HG03521 (cell line): ENCODE data around the gene NUMA1.

ENCODE experiments used
- ATAC-seq: cut with Tn5 transposase; IDR thresholded peaks from one replicate; pipeline ENCODE4 v1.9.1; 2021; ENCODE audit warnings: mild to moderate bottlenecking, moderate library complexity; ENCODE audit not compliant: unreplicated experiment

The NUMA1 gene

DNA sequence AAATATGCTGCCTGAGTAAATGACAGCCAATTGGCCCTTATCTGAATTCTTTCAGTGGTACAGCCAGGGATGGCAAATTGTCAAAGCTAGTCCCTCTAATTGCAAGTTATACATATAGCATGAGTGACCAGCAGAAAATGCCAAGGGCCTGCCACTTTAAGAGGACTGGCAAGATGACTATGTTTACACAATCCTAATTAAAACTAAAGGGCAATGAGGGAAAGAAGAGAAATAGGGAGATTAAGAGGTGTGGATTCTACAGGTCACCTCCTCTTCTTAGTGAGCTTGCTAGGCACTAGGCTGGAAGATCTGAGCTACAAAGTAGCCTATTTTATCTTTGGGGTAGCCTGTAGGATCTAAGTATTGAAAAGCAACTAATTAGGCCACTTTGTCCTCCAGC, 13.5 kb downstream of the NUMA1 start:
- ATAC-seq: no peak

DNA sequence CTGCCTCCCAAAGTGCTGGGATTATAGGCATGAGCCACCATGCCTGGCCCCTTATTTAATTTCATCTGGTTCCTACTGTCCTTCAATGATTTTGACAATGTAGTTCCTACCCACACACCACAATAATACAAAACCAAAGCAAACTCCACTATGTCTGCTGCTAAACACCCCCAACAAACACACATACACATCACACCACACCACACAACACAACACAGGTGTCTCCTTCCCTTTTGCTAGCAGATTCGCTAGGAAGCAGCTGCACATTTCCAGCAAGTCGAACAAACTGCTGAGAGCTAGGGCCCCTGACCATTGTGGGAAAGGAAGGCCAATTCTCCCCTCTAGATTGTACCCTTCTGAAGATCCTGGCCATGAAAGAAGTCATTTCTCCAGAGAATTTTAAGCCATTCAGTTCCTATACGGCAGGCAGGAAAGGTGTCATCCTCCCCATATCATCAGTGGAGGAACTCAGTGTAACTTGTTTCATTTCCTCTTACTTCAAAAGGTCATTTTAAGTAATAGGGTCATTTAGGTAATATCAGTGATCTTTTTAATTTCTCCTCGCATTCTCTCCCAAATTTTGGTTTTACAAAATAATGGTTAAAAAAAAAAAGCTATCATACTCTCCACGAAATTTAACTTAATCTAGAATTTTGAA, 18.5 kb downstream of the NUMA1 start:
- no peak for ATAC-seq

DNA sequence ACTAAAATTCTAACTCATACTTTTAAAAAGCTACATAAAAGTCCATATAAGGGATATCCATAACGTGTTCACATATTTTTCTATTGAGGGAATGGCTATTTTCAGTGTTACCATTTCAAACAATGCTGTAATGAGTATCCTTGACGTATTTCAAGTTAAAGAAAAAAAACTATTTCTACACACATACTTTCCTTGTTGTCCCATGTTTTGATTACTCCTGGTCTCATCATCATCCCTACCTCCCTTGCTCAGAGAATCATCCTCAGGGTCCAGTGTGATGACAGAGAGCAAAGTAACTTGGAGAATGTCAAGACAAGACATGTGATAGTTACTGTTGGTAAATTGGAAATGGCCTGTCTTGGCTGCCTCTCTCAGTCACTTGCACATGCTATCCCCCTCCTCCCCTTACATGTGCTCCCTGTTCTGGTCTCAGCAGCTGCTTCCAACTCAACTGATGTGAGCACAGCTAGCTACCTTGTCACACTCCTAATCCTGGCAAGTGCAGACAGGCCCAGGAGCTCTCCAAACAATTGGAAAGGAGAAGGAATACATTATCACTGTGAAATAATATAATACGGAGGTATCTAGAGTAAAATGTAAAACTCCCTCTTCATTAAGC, 21.8 kb downstream of the NUMA1 start:
- ATAC-seq: no peak

DNA sequence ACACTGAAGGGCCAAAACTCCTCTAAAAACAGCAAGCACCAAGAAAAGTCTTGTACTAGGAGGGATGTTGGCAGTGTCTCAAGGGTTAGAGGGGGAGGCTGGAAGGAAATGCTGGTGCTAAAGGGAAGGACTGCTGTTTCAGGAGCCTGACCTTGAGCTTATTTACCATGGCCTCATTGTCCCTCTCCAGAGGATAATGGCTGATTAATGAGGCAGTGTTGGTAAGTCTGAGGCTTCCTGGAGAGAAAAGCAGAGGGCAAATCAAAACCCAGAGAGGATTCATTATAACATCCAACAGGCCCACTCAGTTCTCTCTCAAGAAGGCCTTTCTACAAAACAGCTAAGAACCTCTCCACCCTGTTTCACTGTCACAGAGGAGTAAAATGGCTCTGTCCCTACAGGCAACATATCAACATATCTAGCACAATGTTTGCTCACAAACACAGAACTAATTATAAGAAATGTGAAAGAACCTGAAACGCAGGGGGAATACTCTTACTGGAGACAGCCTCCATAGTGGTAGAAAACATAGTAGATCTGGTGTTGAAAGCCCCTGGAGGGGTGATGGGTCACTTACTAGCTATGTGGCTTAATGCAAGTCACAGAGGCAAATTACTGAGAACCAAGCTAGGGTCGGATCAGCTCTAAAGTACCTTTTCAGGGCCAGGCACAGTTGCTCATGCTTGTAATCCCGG, 31.4 kb downstream of the NUMA1 start:
- ATAC-seq: no peak

DNA sequence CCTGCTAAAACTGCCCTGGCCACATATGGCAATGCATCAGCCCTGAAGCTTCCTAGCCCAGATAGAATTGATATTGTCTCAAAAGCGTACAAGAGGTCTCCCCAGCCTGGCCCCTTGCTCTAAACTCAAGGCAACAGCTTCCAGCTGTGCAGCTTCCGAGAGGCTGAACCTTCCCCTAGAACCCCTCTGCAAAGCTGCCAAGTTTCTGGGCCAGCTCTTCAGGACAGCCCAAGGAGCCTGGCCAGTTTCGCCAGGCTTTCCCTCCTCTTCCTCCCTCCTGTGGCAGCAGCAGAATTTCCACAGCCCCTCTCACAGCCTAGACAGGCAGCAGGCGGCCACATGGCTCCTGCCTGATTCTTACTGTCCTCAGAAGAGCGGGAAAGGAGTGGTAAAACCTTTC, 34.5 kb downstream of the NUMA1 start:
- no peak for ATAC-seq

DNA sequence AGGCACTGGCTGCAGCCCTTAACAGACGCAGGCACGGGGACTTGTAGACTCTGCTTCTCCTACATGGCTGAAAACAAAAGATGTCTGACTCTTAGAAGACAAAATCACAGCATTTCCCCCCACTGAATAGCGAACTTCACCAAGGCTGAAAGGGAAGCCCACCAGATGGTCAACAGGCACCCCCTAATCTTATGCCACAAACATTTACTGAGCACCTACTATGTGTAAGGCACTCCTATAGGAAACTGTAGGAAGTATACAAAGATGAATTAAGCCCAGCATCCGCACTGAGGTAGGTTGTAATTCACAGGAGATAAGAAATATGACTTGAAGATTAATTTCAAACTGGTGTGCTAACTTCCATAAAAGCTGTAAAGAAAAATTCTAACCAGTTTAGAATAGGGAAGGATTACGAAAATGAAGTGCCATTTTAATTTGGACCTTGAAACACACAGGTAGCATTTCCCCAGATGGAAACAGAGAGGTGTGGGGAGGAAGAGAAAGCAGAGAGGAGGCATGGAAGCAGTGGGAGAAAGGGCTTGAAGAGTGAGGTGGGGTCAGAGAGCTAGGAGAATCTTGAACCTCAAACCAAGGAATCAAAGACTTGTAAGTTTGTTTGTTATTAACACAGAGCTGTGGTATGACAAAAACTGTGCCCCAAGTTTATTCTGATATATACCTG, 38.1 kb downstream of the NUMA1 start:
- no peak for ATAC-seq

DNA sequence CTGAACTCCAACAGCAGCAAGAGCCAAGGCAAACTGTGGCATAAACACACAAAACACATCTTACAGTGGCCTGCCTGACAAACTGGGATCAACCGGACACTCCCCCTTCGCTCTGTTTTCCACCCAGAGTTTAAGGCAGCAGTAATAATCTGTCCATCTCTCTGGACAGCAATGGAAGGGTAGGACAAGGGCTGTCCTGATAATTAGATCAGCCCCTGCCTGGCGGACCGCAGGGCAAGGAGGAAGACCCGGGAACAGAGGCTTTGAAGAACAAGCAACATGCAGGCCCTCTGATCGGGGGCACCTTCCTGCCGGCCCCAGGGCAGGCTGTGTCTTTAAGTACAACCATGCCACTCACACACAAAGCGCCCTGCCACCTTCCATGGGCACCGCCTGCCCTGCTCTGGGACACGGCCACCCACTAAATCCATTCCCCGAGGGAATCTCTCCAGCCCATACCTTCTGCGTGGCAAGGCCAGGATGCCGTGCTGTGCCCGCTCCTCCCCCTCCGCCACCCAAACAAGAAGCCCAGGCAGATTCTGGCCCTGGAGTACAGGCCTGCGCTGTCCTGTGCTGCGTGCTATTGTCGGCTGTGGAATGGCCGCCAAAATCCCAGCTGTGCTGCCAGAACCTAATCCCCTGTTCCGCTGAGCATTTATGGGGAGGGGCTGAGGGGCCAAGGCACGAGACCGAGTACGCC, 38.8 kb downstream of the NUMA1 start:
- ATAC-seq: no peak

DNA sequence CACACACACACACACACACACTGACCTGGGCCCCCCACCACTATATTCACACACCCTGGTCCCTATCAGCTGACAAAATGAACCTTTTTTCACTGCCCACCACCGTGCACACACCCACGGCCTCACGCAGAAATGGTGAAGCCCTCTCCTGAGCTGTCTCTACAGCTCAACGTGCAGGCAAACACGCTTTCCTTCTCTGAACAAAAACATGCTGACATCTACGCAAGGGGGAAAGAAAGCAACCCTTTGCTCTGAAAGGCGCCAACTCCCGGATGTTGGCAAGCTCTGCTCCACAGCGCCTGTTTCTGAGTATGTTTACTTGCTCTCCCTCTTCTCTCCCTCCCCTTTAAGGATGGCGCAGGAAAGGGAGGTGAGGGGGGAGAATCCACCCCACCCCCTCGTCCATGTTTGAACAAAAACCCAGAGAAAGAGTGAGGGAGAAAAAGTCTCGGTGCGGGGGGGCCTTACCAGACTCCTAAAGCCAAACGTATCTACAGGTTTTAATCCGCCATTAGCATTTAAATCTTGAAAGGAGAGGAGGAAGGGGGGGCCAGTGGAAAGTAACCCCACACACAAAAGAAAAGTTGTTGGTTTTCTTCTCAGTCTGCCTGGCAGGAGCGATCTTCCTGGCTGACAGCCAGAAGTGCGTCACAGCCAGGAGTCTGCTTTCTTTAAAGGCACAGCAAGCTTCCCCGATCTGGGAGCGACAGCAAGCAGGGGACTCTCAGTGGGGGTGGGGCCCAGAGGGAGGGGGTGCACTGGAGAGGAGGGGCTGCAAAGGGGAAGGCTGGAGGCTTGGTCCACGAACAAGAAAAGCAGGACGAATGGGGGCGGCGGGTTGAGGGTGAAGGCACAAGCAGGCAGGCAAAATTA, 39.6 kb downstream of the NUMA1 start:
- ATAC-seq: no peak

DNA sequence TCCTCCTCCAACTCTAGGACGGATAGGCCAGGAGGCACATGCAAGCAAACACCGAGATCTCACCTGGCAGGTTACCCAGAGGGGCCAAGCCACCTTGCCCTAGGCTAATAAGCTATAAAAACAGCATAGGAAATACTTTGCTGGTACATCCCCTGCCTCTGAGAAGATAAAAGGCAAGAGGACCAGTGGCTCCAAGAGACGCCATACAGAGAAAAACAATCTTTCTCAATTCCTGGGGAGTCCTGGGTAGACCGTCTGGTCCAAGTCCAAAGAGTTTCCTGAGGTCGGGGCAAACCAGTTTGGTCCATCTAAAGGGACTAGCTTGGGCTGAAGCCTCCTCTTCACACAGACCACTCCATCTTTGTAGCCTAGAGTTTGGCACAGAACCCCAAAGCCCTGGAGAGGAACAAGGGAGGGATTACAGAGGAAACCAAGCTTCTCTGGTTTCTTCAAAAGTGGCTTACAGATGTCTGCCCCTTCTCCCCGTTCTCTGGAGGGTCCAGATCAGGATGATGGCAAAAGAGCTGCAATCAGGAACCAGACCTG, 40.4 kb downstream of the NUMA1 start:
- no peak for ATAC-seq

DNA sequence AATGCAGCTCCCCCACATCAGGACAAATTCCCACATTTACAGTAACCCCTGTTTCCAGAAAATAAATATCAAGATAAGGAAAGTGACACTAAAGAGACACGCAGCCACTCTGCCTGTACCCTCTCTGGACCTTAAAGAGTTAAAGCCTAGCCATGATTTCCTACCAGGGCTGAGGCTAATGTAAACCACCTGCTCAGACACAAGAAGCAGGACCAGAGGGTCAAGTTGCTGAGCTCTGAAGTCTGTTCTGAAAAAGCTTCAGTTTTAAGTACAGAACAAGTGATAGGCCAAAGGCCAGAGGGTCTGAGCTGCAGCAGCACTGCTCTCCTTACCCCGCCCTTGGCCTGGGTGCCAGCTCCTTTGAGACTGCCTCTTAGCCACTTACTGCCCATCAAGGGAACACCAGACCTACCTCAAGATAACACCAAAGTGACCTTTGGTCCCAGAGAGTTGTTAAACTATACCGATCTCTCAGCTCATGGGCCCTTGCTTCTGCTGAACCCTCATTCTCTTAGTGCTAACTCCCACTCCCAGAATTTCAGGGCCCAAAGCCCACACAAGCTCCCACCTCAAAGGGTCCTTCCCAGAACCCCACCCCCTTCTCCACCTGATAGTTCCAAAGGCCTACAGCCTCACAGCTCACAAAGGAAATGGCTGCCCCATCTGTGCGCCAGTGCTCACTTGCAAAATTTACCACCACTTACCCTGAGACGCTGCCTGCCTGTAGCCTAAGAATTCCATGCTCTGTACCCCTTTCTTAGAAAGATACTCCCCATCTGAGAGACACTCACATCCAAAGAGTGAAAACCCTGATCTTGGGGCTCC, 41.1 kb downstream of the NUMA1 start:
- no peak for ATAC-seq

DNA sequence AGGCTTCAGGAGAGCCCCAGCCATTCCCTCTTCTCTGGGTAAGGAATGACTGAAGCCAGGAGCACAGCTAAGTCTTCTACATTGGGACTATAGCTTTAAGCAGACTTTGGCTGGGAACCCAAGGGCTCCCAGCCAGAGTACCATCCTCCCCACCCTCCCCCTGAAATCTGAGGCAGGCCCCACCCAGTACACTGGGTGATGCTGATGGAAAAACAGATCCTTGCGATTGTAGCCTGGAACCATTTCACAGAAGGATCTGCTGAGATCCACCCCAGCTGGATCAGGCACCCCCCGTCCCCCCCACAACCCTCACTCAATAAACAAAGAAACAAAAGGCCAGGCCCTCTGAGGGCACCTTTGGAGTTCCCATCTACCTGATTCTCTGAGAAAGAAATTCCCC, 41.9 kb downstream of the NUMA1 start:
- ATAC-seq: no peak

DNA sequence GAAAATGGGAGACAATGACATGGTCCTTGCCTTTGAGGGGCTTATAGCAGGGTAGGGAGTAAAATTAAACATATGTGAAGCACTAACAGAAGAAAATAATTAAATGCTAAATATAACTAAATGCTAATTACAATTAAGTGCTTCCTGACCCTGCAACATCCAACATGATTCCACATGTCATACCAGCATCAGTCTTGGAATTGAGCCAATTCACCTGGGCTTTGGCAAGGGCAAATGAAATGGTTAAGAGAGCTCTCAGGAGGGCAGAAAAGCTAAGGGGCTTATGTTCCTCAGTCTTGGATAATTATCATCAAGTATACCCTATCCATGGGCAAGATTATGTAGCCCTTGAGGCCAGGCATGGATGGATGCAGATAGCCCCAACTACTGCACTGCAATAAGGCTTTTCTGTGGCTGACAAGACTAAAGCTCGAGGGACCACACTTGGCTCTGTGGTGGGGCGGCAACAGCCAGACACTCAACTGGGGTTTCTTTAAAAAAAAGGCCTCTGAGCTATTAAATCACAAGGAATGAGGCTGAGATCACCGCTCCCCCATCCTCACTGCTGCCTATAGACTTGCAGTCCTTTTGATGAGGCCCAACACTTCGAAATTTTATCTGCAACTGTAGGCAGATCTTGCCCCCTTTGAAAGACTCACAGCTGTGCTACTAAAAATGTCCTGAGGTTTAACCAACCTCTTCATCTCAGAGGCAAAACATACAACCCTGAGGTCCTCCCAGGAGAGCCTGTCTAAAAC, 42.6 kb downstream of the NUMA1 start:
- no peak for ATAC-seq

DNA sequence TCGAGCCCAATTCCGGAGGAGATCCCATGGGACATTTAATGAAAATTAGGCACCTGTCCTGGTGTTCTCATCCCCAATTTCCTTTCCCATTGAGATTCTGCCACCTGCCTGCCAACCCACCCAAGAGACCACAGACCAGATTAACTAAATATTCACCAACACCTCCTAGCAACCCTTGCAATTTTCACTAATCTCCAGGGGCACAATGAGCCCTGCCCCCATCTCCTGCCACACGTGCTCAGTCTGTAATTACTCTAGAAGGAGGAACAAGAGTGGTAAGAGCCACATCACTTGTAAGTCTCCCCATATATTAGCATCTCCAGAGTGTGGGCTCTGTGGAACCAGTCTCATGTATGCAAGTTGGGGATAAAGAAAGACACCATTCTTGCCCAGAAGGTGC, 43.7 kb downstream of the NUMA1 start:
- ATAC-seq: no peak

DNA sequence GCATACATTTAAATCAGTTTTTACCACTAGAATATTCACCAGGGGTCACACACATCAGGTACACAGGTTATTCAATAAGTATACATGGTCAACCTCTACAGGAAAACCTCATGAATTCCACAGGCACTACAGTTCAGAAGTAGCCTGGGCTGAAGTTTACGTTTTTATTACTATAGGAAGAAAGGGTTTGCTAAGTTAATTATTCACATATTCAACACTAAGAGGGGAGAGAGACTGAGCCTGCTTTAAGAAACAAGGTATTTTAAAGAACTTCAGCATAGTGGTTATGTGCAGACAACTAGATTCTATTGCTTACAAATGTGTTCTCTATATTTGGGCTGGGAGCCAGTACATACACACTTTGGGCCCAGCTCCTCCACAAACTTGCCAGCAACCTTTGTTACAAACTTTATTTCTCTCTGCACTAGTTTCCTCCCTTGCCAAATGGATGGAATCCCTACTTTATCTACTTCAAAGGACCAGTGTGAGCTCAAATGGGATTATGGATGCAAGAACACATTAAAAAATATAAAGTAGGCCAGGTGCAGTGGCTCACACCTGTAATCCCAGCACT, 49.8 kb downstream of the NUMA1 start:
- ATAC-seq: no peak

DNA sequence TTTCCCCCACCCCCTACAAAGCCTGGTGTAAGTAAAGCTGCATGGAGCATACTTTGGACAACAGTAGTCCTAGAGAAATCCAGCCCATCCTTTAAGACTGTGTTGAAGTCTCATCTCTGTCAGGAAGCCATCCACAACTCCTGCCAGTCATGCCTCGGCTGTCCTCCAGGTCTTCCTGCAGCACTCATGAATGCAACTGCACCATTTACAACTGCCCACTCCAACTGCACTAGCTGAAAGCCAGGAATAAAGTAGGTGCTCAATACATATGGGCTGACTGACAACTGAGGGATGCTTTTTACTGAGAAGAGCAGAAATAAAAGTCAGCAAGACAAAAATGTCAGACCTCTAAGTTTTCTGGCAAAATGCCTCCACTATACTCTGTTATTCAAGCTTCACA, 54.3 kb downstream of the NUMA1 start:
- no peak for ATAC-seq

DNA sequence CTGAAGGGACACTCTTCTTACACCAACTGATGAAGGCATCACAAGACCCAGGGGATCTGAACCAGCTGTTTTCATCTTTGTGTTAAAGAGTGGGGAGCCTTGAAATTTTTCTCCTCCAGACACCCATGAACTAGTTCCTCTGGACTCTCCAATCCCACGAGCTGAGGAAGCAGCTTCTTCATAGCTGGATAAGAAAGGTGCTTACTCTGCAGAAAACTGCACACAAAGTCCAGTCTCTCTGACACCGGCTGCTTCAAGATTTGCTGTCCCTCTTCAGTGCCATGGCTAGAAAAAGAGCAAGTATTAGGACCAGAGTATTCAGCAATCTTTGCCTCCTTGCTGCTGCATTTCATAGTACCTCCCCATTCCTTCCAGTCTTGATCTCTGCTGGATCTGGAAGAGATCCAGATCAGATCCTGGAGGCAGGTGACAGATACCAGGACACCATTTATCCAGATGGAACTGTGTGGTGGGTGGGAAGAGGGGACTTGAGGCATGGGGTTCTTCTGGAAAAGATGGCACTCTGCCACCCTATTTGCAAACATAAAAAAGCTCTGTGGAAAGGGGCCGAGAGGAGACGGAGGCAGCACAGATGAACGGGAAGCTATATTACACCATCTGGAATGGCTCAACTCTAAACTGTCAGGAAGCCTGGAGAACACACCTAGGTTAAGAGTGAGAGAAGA, 56.1 kb downstream of the NUMA1 start:
- ATAC-seq: no peak

DNA sequence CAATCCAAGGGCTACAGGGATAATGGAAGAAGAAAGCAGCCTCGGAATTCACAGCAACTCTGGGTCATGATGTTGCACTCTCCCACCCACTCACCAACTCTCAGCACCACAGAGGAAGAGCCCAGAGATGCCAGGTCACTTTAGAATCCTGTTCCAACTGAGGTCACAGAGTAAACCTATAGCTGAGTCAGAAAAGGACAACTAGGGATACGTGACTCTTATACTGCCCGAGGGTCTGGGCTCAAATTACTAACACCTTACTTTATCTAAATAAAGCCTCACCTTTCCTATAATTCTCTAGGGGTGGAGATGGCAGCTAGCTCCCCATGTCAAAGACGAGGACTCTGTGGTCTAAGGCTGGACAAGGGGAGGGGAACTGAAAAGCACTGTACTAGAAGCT, 57.0 kb downstream of the NUMA1 start:
- no peak for ATAC-seq

DNA sequence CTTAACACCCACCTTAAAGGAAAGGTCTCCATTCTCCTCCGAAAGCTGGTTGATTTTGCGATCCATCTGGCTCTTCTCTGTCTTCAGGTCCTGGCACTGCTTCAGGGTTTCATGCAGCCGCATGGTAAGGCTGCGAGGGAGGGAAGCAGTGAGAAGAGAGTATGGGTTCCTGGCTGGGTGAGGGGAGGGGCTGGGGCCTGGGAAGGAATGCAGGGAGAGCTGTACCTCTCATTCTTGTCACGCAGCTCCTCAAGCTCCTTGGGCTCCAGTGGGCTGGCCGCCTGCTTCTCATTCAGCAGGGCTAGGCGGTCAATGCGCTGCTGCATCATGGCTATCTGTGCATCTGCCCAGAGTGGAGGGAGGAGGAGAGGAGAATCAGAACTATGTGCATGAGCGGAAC, 62.2 kb downstream of the NUMA1 start:
- no peak for ATAC-seq
